SKM-1 treated with dmso at 0.1 percent for 144 hours (cell line): ENCODE measurements around the gene SLC44A5.
"Not testable (repeated sequence)": the region's sequence is repeated elsewhere in the genome, so short reads cannot be mapped to it uniquely, and the experiment has no call there.

ENCODE experiments used
- DNase-seq: peaks from one replicate; lab custom pipeline; 2025; ENCODE audit not compliant: unreplicated experiment; lab: John Stamatoyannopoulos, UW

SLC44A5 gene

DNA sequence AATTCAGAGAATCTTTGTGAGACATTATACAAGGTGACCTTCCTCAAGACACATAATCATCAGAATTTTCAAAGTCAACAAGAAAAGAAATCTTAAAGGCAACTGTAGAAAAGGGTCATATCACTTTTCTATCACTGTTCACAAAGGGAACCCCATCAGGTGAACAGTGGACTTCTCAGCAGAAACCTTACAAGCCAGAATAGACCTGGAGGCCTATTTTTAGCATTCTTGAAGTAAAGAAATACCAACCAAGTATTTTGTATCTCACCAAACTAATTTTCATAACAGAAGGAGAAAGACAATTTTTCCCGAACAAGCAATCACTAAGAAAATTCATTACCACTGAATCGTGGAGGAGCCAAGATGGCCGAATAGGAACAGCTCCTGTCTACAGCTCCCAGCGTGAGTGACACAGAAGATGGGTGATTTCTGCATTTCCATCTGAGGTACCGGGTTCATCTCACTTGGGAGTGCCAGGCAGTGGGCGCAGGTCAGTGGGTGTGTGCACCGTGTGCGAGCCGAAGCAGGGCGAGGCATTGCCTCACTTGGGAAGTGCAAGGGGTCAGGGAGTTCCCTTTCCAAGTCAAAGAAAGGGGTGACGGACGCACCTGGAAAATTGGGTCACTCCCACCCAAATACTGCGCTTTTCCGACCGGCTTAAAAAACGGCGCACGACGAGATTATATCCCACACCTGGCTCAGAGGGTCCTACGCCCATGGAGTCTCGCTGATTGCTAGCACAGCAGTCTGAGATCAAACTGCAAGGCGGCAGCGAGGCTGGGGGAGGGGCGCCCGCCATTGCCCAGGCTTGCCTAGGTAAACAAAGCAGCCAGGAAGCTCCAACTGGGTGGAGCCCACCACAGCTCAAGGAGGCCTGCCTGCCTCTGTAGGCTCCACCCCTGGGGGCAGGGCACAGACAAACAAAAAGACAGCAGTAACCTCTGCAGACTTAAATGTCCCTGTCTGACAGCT lies 235.2 kb downstream of the SLC44A5 start:
- DNase-seq: not testable (repeated sequence)

DNA sequence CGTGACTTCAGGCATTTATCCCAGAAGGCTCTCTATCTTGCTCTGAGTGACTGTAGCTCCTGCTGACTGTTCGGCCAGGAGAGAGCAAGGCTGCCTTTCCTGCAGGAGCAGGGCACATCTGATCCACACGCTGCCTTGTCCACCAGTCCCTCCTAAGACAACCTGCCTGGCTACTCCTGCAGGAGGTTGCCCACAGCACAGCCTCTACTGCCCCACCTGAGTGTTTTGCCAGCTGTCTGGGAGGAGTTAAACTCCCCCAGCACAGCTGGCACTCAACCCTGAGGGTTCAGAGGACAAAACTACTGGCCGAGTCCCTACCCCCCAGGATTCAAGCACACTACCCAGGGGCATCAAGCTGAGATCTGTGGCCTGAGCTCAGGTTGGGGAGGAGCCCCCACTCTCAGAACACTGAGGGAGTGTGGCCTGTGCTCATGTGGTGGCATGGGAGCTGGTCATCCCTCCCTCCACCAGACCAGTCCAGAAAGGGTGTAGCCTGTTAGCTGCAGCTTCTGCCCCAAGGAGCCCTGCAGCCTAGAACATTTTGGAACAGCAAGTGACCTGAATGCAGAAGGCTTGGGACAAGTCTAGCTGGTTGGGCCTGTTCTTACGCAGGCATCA lies 237.3 kb downstream of the SLC44A5 start:
- no peak for DNase-seq

DNA sequence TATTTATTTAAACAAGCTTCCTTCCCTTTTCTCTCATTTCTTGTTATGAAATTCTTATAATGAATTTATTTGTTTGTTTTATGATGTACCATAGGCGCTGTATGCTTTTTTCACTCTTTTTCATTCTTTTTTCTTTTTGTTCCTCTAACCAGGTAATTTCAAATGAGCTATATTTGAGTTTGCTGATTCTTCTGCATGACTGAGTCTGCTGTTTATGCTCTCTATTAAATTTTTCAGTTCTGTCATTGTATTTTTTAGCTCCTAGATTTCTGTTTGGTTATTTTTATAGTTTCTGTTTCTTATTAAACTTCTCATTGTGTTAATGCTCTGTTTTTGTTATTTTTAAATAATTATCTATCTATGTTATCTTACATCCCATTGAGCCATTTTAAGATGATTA lies 244.3 kb downstream of the SLC44A5 start:
- DNase-seq: no peak

DNA sequence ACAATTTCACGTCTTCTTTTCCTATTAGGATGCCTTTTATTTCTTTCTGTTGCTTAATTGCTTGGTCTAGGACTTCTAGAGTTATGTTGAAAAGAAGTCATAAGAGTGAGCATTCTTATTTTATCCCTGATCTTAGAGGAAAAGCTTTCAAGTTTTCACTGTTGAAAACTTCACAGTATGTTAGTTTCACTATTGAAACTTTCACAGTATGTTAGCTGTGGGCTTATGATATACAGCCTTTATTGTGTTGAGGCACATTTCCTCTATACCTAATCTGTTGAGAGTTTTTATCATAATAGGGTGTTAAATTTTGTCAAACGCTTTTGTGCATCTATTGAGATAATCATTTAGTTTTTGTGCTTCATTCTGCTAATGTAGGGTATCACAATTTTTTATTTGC lies 249.7 kb downstream of the SLC44A5 start:
- no peak for DNase-seq

DNA sequence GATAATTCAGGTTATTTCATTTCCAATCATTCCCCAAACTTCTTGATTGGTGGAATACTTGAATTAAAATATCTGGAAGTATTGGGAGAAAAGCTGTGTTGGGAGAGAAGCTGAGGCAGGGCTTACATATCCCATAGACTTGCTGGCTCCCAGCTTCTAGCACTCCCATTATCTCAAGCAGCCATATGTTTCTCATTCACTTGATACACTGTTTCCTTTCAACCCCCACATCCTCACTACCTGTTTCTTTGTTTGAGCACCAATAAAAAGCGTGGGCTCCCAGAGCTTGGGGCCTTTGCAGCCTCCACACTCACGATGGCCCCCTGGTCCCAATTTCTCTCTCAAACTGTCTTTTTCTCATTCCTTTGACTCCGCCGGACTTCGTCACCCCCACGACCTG lies 256.6 kb downstream of the SLC44A5 start:
- DNase-seq: not testable (repeated sequence)

DNA sequence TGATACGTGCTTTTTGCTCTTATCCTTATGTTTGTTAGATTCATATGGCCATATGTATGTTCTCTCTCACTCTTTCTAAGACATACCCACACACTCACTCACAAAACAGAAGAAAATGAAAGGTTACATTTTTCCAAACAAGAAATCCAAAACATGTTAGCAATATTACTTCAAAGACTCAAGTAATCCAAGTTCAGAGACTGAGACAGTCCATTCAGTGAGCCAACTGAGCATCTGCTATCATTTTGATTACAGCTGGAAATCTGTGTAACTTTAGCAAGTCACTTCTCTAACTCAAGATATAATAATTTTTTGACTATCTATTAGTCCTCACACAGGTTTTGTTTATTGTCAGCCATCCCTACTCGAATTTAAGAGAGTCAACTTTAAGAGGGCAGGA lies 257.9 kb downstream of the SLC44A5 start:
- DNase-seq: no peak

DNA sequence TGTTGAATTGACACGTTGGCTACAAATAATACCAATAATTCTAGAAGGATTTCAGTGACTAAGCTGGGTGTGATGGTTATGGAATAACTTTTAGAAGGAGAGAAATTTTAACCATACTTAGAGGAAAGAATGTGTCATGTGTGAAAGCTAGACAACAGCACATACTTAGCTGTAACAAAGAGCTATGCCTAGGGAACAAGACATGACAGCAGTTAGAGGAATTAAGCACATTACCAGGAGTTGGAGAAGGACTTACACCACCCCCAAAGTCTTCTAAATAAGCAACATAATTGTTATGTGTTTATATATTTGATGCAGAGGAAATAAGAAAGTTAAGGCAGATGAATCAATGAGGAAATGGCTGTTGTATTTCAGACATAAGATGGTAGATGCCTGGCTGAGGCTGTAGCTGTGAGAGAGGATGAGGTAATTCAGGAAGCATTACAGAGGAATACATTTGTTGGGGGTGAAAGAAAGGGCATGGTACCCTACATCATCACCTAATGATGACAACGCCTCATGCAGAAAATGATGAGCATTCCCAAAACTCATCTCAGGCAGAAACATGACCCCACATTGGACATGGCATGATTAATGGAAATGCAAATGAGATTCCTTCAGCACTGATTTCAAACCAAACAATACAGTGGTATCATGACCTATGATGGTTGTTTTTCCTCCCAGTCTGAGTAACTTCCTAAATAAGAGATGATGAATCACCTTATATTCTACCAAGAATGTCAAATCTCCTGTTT lies 265.2 kb downstream of the SLC44A5 start:
- DNase-seq: no peak

DNA sequence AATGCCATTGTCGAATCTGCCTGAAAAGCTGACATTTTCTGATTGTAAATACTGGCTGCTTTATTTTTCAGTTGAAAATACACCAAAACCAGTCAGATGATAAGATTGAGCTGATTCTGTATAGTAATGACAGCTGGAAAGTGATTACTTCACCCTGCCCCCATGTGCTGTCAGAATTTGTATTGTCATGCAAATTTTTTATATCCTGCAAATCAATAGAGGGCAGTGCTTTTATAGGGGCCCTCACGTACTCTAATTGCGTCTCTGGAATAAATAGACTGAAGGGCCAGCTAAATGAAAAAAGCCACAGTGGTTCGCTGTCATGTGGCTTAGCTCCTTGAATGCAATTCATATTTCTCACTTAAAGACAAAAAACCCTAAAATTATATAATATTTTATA lies 268.1 kb downstream of the SLC44A5 start:
- no peak for DNase-seq

DNA sequence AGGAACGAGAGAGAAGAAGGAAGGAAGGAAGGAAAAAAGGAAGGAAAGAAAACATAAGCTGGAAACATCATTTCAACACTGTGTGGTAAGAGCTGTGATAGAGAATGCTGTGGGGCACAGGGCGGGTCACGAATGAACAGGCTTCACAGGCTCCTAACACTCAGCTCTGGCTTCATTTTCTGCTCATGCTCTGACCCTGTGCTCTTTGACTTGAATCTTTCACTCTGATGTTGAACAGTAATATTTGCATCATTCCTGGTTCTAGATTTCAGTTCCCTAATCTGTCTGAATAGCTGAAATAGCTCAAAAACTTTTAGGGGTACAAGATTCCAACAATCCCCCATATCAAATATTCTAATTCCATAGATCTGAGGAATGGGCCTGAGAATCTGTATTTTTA lies 269.4 kb downstream of the SLC44A5 start:
- DNase-seq: no peak

DNA sequence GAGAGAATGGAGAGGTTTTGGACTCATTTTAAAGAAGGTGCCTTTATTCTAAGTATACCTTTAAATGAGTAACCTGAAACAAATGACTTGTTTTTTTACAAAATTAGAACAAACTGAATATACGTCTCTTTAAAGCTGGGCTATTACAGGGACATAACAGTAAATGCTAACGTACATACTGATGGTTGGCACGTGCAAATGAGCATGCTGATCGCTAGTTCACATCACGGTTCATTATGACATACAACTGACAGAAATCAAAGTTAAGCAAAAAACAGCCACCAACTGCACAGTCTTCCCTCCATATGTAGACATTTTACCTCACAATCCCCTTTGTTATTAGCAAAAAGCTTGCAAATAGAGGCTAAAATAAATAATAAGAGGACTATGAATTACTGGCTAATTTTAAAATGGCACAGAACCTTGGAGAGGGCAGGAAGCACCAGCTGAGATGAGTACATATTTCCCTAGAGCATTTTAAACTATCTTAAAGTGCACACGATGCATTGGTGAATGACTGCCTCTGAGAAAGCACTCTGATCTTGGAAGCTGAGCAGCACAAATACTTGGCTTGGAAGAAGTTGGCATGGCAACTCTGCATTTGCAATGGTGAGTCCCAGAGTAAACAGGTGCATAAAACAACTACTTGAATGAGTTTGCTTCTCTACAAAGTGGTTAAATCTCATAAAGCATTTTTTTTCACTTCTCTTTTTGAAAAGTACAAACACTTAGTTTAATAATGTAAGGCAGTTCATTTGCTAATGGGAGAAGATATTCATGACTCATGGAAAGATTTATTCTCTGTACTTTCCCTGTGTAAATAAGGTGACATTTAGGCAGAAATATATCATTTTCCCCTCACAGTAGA lies 272.1 kb downstream of the SLC44A5 start:
- no peak for DNase-seq

DNA sequence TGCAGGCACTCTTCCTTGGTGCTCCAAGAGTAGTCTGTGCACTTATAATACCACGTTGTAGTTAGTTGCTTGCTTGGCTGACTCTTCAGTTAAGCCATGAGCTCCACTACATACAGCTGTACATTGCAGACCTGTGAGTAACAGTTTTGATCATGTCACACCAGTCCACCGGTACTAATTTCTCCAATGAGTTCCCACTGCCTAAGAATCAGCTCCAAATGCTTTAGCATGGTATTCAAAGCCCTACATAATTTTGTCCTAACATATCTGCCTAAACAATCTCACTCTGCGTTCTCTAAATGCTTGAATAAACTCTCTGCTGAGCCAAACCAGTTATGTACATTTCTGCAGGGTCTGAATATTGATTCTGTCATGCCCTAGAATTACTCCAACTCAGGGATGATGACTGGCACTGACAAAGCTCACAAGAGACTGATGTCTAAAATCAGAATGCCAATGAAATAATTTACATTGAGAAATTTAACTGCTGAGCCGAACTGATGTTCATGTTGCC lies 276.0 kb downstream of the SLC44A5 start:
- DNase-seq: no peak

DNA sequence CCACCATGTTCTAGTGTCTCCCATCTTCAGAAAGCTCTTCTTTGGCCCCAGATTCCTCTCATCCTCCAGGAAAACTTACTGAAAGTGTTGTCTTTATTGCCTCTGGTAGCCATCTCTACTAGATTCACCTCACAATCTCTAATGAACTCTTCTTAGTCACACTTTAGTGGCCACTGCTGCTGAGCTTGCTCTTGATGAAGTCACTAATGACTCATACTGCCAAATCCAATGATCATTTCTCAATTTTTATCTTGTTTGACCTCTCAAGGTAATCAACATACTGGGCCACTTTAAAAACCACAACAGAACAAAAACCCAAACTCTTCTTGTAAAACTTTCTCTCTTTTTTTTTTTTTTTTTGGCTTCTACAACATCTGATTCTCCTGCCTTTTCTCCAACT lies 280.3 kb downstream of the SLC44A5 start:
- no peak for DNase-seq

DNA sequence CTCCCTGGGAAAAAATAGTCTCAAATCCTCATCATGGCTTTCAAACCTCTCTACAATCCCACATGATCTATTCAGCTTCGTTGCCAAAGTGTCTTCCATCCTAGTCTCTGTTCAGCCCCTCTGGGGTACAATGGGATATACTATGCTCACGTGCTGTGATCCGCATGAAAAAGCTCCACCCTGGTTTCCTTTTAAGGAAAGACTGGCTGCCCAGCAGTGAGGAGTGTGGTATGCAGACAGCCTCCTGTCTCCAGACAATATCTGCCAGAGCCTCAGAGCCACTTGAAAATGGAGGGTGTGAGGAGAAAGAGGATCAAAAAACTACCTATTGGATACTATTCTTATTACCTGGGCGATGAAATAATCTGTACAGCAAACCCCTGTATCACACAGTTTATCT lies 282.2 kb downstream of the SLC44A5 start:
- no peak for DNase-seq

DNA sequence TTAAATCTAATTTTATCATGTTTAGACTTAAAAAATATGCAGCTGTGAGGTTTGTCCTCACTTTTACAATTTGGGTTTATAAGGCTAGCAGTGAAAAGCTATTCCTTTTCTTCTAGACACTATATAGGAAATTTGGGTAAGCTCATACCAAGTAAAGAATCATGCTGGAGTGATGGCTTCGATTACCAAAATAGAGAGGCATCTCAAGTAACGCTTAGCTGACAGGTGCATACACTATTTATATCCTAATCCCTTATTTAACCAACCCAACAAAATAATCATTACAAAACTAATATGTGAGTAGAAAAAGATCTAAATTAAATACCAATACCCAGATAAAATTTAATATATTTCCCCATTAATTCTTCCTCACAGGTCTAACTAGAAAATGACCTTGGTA lies 283.5 kb downstream of the SLC44A5 start:
- no peak for DNase-seq

DNA sequence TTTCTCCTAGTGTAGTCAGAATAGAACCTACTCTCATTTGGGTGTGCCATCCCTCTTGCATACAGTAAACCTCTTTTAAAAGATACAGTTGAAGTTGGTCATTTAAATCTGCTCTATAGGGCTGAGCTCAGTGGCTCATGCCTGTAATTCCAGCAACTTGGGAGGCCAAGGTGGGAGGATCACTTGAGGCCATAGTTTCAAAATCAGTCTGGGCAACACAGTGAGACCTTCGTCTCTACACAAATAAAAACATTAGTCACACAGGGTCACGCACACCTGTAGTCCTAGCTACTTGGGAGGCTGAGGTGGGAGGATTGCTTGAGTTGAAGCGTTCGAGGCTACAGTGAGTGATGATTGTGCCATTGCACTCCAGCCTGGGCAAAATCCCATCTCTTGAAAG lies 292.9 kb downstream of the SLC44A5 start:
- no peak for DNase-seq

DNA sequence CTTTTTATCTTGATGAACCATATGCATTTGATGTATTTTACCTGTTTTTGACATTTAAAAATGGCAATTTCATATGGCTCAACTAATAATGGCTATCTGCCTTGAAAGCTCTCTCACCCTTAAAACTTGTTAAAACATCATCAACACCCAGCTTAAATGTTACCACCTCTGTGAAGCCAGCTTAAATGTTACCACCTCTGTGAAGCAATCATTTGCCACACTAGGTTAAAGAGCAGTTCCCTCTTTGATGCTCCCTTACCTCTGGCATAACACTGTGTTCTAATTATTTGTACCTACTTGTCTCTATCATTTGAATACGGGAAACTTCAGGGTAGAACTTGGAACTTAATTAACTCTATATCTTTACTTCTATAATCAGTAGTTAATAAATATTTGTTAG lies 294.7 kb downstream of the SLC44A5 start:
- DNase-seq: no peak

DNA sequence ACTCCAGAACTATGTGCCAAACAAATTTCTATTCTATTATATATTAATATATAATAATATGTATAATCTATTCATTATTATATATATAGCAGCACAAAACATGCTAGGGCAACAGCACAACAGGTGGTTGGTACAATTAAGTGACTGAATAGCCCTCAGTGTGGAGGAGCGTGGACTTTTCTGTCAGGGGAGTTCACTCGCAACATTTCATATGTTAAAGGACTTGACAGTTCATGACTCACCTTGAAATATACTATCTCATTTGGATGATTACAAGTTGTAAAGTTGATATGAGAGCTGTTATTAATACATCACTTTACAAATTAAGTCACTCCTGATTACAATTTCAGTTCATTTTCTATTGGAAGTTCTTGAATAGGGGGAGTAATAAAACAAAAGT lies 298.3 kb downstream of the SLC44A5 start:
- no peak for DNase-seq

DNA sequence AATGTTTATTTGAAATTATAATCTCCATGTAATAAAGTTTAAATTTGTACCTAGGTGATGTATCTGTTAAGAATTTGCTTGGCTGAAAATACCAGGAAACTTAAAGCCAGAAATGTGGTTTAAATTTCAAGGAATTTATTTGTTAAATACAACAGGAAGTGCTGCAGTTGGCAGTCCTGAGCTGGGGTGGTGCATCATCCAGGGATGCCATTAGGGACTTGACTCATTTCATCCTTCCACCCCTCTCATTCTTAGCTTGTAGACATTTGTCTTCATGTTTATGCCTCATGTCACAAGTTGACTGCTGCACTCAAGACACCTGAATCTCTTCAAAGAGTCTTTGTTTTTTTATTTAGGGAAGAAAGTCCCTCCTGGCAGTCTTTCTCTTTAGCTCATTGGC lies 300.8 kb downstream of the SLC44A5 start:
- DNase-seq: no peak

DNA sequence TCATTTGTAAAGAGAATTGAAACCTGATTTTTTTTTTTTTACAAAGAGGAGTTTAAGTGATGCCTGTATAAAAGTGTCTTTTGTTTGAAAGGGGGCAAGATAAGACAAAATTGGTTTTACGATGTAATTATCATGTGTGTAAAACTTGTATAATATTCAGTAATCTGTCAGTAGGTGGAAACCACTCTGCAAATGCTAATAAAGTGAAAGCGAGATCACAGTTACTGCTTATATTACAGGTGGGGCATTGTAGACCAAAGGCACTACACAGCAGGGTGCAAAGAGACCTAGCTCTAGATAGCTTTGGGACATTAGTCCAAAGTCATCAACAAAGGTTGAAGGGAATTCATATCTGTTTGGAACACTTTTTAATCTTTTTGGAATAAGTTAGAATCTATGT lies 302.5 kb downstream of the SLC44A5 start:
- no peak for DNase-seq

DNA sequence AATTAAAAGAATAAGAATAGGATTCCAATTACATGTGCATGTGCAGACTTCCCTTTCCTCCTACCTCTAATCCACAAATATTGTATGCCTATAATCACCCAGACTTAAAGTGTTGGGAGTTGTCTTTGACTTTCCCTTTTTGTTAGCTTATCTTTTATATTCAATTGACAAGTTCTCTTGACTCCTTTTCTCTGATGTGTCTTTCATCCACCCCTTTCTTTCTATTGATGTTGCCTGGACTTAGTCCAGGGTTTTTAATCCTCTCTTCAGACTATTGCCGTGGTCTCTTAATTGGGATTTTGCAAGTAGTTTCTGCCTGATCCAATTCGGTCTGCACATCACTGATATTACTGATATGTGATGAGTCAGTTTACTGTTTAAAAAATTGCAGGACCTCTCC lies 305.9 kb downstream of the SLC44A5 start:
- DNase-seq: no peak

DNA sequence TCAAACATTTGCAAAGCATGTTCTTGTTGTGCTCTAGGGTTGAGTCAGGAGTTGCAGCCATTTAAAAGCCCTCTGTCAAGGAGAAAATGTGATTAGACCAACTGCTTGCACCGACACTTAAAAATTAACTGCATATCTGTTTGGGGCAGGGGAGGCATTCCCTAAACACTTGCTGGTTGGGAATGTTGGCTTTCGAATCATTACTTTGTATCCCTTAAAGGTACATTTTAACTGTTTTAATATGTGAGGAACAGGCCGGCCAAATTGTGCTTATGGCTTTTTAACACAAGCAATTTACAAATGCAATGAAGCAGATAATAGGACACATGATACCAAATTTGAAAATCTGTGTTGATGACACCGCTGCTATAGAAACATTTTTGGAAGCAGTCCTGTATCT lies 317.6 kb downstream of the SLC44A5 start:
- no peak for DNase-seq
